Mesothelial cell of epicardium (in vitro differentiated cells): ENCODE measurements around the gene TMEM150A. TPM values are rescaled to one million over a fixed set of nuclear protein-coding genes. Genes with fewer than 3 reads are reported as not detected.

Experiments used
- DNase-seq, 2 experiments: peaks; one replicate each; pipeline ENCODE4 v3.0.0; 2021; ENCODE audit warnings: low spot score in 2 of 2; ENCODE audit not compliant: unreplicated experiment in 2 of 2
- H3K27ac Mint-ChIP-seq: 2 replicates; pipeline ENCODE4 v1.8.0; 2021; ENCODE audit warnings: mixed read lengths
- H3K27me3 Mint-ChIP-seq: 2 replicates; pipeline ENCODE4 v1.8.0; 2021; ENCODE audit warnings: low read depth, mixed read lengths
- H3K36me3 Mint-ChIP-seq: 2 replicates; pipeline ENCODE4 v1.8.0; 2021; ENCODE audit warnings: mixed read lengths
- H3K4me1 Mint-ChIP-seq: 2 replicates; pipeline ENCODE4 v1.8.0; 2021; ENCODE audit warnings: mixed read lengths
- H3K4me3 Mint-ChIP-seq: 2 replicates; pipeline ENCODE4 v1.8.0; 2021; ENCODE audit warnings: mild to moderate bottlenecking, moderate library complexity, mixed read lengths
- H3K9me3 Mint-ChIP-seq: 2 replicates; pipeline ENCODE4 v1.8.0; 2021; ENCODE audit warnings: mixed read lengths
- CTCF ChIP-seq: fragments of 200-600 bp; sonication (generic); IDR thresholded peaks from one replicate; pipeline ENCODE4 v1.5.0; 2021; ENCODE audit warnings: antibody characterized with exemption; ENCODE audit not compliant: unreplicated experiment
- total RNA-seq: library from RNA; stranded (reverse); gene quantifications from 3 replicates; pipeline ENCODE4 v1.2.1, GENCODE V29; 2021

The TMEM150A gene
- total RNA-seq, 1 donor from 2014 or later: 13.5 TPM

GRCh38 chr2:85597241-85597640, 5.3 kb downstream of the TMEM150A start:
- Mint-ChIP-seq H3K4me3 (peak overlapping the region; percentile 96), H3K9me3 (no peaks in the 10 kb centered on the region), H3K4me1 (peaks cover 24% of the 10 kb centered on the region), H3K36me3 (no peaks in the 10 kb centered on the region), H3K27me3 (no peaks in the 10 kb centered on the region), H3K27ac (no peak overlapping the region)
- no peak for TF ChIP-seq CTCF
- no peak for DNase-seq

- H3K36me3 Mint-ChIP-seq: no peaks in the 10 kb centered on the region
- H3K4me3 Mint-ChIP-seq: peak overlapping the region; percentile 96
- no peak for TF ChIP-seq CTCF
- no peak overlapping the region for H3K27ac Mint-ChIP-seq
- peaks cover 22% of the 10 kb centered on the region for H3K4me1 Mint-ChIP-seq
- H3K9me3 Mint-ChIP-seq: no peaks in the 10 kb centered on the region
- H3K27me3 Mint-ChIP-seq: no peaks in the 10 kb centered on the region
- no peak for DNase-seq
Observed at GRCh38 chr2:85596486-85597143, 5.9 kb downstream of the TMEM150A start.

- Mint-ChIP-seq H3K4me1 (peaks cover 20% of the 10 kb centered on the region), H3K36me3 (no peaks in the 10 kb centered on the region), H3K27ac (peak overlapping the region; percentile 95), H3K4me3 (peak overlapping the region; percentile 96), H3K27me3 (no peaks in the 10 kb centered on the region), H3K9me3 (no peaks in the 10 kb centered on the region)
- no peak for TF ChIP-seq CTCF
- DNase-seq: no peak
Observed at GRCh38 chr2:85596026-85596333, 6.5 kb downstream of the TMEM150A start.

DNA sequence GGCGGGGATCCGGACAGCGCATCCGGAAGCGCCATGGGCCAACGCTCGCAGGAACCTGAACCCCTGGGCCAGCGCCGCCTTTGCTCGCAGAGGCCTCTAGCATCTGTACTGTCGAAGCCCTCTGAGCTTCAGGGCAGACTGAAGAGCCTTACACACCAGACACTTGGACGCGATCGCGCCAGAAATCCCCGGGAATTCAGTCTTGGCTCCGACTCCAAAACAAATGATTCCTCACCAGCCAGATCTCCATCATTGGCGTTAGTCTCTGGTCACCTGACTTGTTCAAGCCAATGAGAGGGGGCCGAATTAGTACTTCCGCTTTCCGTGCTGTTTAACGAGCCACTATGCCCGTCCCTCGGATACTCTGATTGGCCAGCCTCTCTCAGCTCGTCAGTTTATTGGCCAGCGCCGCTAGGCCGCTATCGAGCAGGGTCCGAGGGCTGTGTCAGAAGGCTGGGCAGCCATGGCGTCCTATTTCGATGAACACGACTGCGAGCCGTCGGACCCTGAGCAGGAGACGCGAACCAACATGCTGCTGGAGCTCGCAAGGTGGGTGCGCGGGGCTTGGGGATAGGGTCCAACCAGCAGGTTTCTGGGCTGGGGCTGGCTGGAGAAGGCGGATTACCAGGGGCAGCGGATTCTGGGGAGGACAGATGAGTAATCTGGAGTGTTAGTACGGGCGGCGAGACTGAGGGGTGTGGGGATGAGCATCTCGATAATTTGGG, 7.0 kb downstream of the TMEM150A start, which contains the start of gene RNF181:
TSS of gene RNF181 (plus strand) at position 445 of the 725 bp plus-strand sequence. CDS start at position 464, 19 bp downstream.
- DNase-seq: peak; percentile 84 to 88
- Mint-ChIP-seq H3K9me3 (no peaks in the 10 kb centered on the region), H3K27ac (peak within 1 kb of the TSS; percentile 95), H3K27me3 (no peaks in the 10 kb centered on the region), H3K36me3 (no peaks in the 10 kb centered on the region), H3K4me3 (peak within 1 kb of the TSS; percentile 96), H3K4me1 (peaks cover 20% of the 10 kb centered on the region)
- no peak for TF ChIP-seq CTCF

- H3K27ac Mint-ChIP-seq: peak overlapping the region; percentile 95
- no peaks in the 10 kb centered on the region for H3K27me3 Mint-ChIP-seq
- H3K4me1 Mint-ChIP-seq: peaks cover 20% of the 10 kb centered on the region
- TF ChIP-seq CTCF: no peak
- H3K4me3 Mint-ChIP-seq: peak overlapping the region; percentile 96
- no peak for DNase-seq
- no peaks in the 10 kb centered on the region for H3K9me3 Mint-ChIP-seq
- no peaks in the 10 kb centered on the region for H3K36me3 Mint-ChIP-seq
Observed at GRCh38 chr2:85594715-85595300, 7.7 kb downstream of the TMEM150A start.
